CD4-positive, alpha-beta T cell treated with Interleukin-12 subunit alpha and Interleukin-12 subunit beta, for 1 hour (primary cell): Measurements from ENCODE around the gene CATSPERD.

Experiments used
- DNase-seq: peaks from one replicate; pipeline ENCODE4 v3.0.0-alpha.2; 2020

The CATSPERD gene

GRCh38 chr19:5808120-5808816, 87.8 kb downstream of the CATSPERD start:
- DNase-seq: no peak

DNA sequence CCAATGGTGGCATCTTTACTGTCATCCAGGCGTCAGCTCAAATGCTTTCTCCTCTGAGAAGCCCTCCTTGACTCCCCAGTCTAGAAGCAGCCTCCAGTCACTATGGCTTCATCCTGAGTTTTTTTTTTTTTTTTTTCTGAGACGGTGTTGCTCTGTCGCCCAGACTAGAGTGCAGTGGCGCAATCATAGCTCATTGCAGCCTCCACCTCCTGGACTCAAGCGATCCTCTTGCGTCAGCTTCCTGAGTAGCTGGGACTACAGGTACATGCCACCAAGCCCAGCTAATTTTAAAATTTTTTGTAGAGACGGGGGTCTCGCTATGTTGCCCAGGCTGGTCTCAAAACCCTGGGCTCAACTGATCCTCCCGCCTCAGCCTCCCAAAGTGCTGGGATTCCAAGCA, 88.6 kb downstream of the CATSPERD start:
- no peak for DNase-seq

GRCh38 chr19:5809469-5809868, 89.0 kb downstream of the CATSPERD start:
- no peak for DNase-seq

DNA sequence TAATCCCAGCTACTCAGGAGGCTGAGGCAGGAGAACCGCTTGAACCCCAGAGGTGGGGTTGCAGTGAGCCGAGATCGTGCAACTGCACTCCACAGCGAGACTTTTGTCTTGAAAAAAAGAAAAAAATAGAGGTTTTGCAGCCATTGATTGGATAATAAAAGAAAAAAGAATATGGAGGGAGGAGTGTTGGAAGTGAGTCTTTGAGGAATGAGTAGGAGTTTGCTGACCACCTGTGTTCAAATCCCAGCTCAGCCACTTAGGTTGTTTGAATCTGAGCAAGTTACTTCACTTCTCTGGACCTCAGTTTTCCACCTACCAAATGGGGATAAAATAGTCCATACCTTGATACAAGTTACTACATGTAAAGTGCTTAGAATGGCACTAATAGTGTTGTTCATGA, 90.7 kb downstream of the CATSPERD start:
- no peak for DNase-seq

DNA sequence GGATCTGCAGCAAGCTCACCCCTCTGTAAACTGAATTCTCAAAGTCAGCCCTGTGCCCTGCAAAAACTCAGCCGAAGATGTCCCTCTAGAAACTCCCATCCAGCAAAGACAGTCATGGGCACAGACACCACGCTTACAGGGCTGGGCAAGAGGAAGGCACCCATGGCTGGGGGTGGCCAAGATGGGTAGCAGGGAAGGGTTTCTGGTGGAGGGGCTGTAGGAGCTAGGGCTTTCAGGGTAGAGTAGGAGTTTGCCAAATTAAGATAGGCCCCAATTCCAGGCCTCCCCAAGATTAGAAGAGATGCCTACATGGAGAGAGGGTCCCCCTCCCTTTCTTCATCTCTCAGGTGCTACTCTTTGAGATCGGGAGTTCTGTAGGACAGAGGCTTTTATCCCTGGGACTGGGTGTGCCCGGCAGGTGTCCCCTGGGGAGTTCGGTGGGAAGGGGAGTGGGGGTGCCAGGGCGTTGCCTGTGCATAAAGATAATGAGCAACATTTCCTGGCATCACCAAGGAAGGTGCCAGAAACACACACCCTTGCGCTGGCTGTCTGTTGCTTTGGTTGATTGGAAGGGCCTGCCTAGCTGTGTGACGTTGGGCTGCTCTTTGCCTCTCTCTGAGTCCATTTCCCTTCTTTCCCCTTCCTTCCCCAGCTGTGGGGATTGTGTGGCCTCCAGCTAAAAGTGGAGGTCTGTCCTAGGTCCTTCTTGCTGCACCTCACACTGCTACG, 93.8 kb downstream of the CATSPERD start:
- DNase-seq: no peak

- DNase-seq: no peak
Observed at GRCh38 chr19:5814852-5815246, 94.4 kb downstream of the CATSPERD start.

DNA sequence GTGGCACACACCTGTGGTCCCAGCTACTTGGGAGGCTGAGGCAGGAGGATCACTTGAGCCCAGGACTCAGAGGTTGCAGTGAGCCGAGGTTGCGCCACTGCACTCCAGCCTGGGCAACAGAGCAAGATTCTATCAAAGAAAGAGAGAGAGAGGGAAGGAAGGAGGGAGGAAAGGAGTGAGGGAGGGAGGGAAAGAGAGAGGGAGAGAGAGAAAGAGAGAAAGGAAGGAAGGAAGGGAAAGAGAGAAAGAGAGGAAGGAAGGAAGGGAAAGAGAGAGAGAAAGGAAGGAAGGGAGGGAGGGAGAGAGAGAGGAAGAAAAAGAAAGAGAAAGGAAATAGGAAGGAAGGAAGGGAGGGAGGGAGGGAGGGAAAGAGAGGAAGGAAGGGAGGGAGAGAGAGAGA, 96.8 kb downstream of the CATSPERD start:
- no peak for DNase-seq

DNA sequence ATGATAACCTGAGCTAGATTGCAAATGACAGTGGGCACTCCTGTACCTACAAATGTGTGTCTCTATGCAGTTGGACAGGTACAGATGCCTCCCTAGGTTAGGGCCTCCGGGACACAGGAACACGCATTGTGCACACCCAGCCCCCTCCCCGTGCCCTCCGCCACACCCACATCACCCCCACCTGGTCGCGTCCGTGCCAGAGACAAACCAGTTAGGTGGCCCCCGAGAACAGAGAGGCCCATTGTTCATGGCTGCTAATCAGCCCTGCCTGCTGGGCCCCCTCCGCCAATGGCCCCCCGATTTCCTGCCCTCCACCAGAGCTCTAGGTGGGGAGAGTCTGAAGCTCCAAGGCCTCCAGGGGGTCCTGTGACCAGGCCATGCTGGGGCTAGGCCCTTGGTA, 98.2 kb downstream of the CATSPERD start:
- DNase-seq: no peak

GRCh38 chr19:5820785-5821184, 100.3 kb downstream of the CATSPERD start:
- no peak for DNase-seq

DNA sequence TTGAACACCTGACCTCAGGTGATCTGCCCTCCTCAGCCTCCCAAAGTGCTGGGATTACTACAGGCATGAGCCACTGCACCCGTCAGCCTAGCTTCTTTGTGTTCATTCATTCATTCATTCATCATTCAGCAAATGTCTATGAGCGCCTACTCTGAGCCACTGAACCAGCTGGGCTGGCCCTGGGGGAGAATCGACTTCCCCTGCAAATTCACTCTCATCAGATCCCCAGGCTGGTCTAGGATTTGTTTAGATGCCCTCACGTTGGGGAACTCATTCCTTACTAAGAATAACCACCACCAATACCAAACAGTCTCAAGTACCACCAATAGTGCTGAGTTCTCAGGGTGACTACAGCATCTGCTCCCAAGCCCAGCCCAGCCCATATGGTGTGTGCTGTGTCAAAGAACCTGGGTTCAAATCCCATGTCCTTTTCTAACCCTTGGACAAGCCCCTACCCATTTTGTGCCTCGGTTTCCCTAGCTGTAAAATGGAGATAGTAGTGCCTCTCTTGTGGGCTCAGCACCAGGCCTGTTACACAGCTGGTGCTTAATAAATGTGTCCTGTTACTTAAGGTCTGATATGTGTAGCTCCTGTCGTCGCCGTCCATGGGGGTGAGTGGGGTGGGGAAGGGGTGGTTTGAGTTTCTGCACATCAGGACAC, 101.2 kb downstream of the CATSPERD start:
- DNase-seq: no peak

- DNase-seq: no peak
Observed at GRCh38 chr19:5822181-5822844, 101.9 kb downstream of the CATSPERD start.

GRCh38 chr19:5823579-5824281, 103.3 kb downstream of the CATSPERD start:
- DNase-seq: no peak

- no peak for DNase-seq
Observed at GRCh38 chr19:5824751-5825150, 104.3 kb downstream of the CATSPERD start.

GRCh38 chr19:5825178-5825577, 104.7 kb downstream of the CATSPERD start:
- DNase-seq: no peak

DNA sequence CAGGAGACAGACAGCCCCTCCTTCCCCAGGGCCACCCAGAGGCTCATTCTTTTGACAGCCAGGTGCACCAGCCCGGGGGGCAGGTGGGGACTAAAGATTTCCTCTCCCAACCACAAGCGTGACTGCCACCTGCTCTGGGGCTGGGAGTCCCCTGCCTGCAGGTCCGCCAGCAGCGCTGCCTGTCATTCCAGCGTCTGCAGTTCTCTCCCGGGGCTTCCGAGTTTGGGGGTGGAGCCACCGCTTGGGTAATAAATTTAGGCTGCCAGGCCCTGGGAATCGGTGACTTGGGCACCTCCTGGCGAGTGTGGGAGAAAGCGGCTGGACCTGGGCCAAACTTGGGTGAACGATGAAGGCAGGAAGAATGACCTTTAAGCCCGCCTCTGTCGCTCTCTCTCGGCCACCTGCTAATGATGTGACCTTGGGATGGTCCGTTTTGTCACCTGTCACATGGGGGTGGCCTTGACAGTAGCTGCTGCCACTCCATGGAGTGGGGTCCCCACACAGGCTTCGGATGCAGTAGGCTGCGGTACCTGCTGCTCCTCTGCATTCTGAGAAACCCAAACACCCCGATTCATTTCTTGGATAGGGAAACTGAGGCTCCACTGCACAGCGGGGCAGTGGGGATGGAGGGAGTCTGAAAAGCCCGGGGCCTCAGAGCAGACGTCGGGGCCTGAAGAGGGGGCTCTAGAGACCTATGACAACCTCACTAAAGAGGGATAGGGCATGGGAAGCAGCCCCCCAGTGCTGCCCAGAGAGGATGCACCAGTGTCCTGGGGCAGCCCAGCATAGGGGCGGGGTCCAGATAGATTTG, 106.3 kb downstream of the CATSPERD start:
- peak; percentile 33 for DNase-seq

DNA sequence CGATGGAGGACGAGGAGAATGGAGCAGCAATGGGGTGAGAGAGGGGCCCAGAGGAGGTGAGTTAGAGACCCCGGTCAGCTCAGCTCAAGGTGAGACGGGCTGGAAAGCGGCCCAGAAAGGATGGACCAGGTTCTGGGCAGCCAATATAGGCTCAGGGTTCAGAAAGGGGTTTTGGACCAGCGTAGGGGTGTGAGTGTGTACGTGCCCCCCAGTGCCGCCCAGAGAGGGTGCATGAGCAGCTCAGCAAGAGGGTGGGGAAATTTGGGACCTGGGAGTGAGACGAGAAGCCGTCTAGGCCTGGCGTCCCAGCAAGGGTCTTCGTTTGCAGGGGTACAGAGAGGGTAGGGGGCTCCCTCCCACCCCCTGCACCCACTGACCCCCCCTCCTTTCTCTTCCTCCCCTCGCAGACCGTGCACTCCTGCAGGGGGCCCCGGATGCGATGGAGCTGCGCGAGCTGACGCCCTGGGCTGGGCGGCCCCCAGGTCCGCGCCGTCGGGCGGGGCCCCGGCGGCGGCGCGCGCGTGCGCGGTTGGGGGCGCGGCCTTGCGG, 107.0 kb downstream of the CATSPERD start:
- DNase-seq: no peak

- DNase-seq: peak; percentile 94
Observed at GRCh38 chr19:5827891-5828660, 107.6 kb downstream of the CATSPERD start.
